ENCODE measurements around the gene MRPL49. TPM values are rescaled to one million over a fixed set of nuclear protein-coding genes. Genes with fewer than 3 reads are reported as not detected.
"Not testable (repeated sequence)": the region's sequence is repeated elsewhere in the genome, so short reads cannot be mapped to it uniquely, and the experiment has no call there.

Gene MRPL49
- total RNA-seq, 4 donors from 2014 or later: 10.5 to 119 (median 60.9) TPM

DNA sequence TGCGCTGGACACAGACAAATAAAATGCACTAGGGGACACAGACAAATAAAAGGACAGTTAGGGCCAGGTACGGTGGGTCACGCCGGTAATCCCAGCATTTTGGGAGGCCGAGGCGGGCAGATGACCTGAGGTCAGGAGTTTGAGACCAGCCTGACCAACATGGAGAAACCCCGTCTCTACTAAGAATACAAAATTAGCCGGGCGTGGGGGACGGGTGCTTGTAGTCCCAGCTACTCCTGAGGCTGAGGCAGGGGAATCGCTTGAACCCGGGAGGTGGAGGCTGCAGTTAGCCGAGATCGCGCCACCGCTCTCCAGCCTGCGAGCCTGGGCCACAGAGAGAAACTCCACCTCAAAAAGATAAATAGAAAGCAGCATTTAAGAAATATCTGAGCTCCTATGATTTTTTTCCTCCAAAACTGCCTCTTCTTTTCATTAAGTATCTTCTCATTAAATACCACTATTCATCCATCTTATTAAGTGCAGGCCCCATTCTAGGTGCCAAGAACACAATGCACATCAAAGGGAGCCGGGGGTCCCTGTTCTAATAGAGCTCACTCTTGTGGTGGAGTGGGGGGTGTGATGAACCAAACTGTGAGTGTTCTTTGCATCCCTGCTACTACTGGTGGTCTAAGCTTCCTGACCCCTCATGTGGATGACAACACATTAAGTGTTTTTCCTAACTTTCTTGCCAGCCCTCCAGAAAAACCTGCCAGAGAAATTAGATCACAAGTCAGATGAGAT lies 3.9 kb upstream of the MRPL49 start:
- peaks cover 26 to 48% (median 34%) of the 10 kb centered on the region in 4 donors for H3K4me1 ChIP-seq
- no peak overlapping the region for H3K4me3 ChIP-seq
- WGBS, 2 donors (ENCODE audit: low coverage in 1 of 2): 67 to 80% methylated on average over 10 to 18 of the region's 18 CpGs
- in situ Hi-C loops (cut with MboI; ENCODE audit: low pct_ligation_motif_present in 1 of 4, low pct_unique_long_range_greater_than_20kb in 1 of 4, low sequenced_read_pairs in 3 of 4) (no loop called here), intact Hi-C loops (cut with DNase I; ENCODE audit: low total_unique reads) (loop anchor here (5.0 kb wide), 1 partner anchor 91 kb away; the partner anchor contains the start of gene SNX15)
- no peaks in the 10 kb centered on the region for H3K27me3 ChIP-seq
- H3K27ac ChIP-seq: peak overlapping the region; percentile 58 to 94 (median 70)
- TF ChIP-seq POLR2AphosphoS5 (IDR thresholded peaks at IDR 0.05): no peak
- no peak for TF ChIP-seq CTCF (IDR thresholded peaks at IDR 0.05)
- no peak for TF ChIP-seq EP300 (IDR thresholded peaks at IDR 0.05; ENCODE audit: low read depth)
- TF ChIP-seq POLR2A (IDR thresholded peaks at IDR 0.05): no peak
- H3K36me3 ChIP-seq: peaks cover 0 to 21% (median 5%) of the 10 kb centered on the region in 4 donors
- no peaks in the 10 kb centered on the region for H3K9me3 ChIP-seq
- DNase-seq: no peak

DNA sequence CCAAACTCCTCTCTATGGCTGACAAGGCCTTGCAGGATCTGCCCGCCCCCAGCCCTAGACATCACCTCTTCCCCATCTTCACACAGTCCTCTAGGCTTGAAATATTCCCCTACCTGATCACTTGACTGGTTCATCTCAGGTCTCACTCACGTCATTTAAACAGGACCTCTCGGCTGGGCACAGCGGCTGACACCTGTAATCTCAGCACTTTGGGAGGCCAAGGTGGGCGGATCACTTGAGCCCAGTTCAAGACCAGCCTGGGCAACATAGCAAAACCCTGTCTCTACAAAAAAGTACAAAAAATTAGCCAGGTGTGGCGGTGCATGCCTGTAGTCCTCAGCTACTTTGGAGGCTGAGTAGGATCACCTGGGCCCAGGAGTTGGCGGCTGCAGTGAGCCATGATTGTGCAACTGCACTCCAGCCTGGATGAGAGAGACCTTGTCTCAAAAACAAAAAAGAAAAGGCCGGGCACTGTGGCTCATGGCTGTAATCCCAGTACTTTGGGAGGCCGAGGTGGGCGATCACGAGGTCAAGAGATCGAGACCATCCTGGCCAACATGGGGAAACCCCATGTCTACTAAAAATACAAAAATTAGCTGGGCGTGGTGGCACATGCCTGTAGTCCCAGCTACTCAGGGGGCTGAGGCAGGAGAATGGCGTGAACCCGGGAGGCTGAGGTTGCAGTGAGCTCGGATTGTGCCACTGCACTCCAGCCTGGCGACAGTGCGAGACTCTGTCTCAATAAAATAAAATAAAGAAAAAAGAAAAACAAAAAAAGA lies 3.0 kb upstream of the MRPL49 start:
- intact Hi-C loops (cut with DNase I; ENCODE audit: low total_unique reads): loop anchor here (5.0 kb wide), 1 partner anchor 92 kb away; the partner anchor contains the start of gene SNX15
- DNase-seq: not testable (repeated sequence)

DNA sequence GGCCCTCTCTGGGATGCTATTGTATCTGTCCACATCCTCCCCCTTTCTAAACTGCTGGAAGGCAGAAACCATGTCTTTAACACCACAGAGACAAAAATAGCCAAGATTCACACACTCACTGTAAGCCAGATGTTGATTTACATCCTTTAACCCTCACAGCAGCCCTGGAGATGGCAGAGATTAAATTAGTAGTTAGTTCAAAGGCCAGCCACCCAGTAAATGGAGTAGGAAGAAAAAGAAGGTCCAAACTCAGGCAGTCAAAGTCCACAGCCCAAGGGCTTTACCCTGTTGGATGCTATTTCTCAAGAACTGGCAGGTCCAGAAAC lies 2.5 kb upstream of the MRPL49 start:
- intact Hi-C loops (cut with DNase I; ENCODE audit: low total_unique reads): loop anchor here (5.0 kb wide), 1 partner anchor 92 kb away; the partner anchor contains the start of gene SNX15
- H3K27ac ChIP-seq: no peak overlapping the region
- no peaks in the 10 kb centered on the region for H3K9me3 ChIP-seq
- DNase-seq: no peak
- peaks cover 0 to 23% (median 5%) of the 10 kb centered on the region in 4 donors for H3K36me3 ChIP-seq
- no peak for TF ChIP-seq EP300 (IDR thresholded peaks at IDR 0.05; ENCODE audit: low read depth)
- TF ChIP-seq CTCF (IDR thresholded peaks at IDR 0.05): no peak
- no peak for TF ChIP-seq POLR2AphosphoS5 (IDR thresholded peaks at IDR 0.05)
- no peak for TF ChIP-seq POLR2A (IDR thresholded peaks at IDR 0.05)
- H3K27me3 ChIP-seq: no peaks in the 10 kb centered on the region
- no peak overlapping the region for H3K4me3 ChIP-seq
- peaks cover 23 to 47% (median 34%) of the 10 kb centered on the region in 4 donors for H3K4me1 ChIP-seq
- in situ Hi-C loops (cut with MboI; ENCODE audit: low pct_ligation_motif_present in 1 of 4, low pct_unique_long_range_greater_than_20kb in 1 of 4, low sequenced_read_pairs in 3 of 4): no loop called here

More for the DNA sequence above, 3.0 kb upstream of the MRPL49 start:
- H3K9me3 ChIP-seq; H3K27me3 ChIP-seq; in situ Hi-C loops (cut with MboI; ENCODE audit: low pct_ligation_motif_present in 1 of 4, low pct_unique_long_range_greater_than_20kb in 1 of 4, low sequenced_read_pairs in 3 of 4); H3K4me3 ChIP-seq: not testable (repeated sequence)
- Histone ChIP-seq H3K4me1 (peaks cover 23 to 47% (median 34%) of the 10 kb centered on the region in 4 donors), H3K36me3 (peaks cover 0 to 21% (median 5%) of the 10 kb centered on the region in 4 donors), H3K27ac (peak overlapping the region in 3 of 4 donors; percentile 58 to 76 (median 64))
- WGBS, 2 donors (ENCODE audit: low coverage in 1 of 2): 88 to 95% methylated on average over 4 to 18 of the region's 18 CpGs

DNA sequence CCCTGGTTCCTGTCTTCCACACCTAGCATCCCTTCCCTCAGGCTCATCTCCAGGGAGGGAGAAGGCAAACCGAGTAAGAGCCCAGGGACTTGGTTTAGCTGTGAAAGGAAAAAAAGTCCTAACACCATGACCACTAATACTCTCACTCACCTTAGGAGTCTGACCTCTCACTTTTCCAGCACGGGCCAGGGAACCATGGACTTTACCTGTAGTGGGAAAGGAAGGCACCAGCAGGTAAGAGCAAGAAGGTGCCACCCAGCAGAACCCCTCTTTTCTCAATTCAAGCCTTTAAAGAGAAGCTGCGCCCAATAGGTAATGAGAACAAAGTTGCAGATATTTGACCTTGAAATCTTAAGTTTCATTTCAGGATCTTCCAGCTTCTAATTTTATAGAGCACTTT lies 1.3 kb upstream of the MRPL49 start:
- no peak for DNase-seq
- Histone ChIP-seq H3K27ac (peak overlapping the region; percentile 89 to 97 (median 96)), H3K9me3 (no peaks in the 10 kb centered on the region), H3K4me3 (peak overlapping the region in 2 of 4 donors; percentile 71 to 94), H3K36me3 (peaks cover 0 to 35% (median 8%) of the 10 kb centered on the region in 4 donors), H3K27me3 (no peaks in the 10 kb centered on the region), H3K4me1 (peaks cover 22 to 43% (median 32%) of the 10 kb centered on the region in 4 donors)
- TF ChIP-seq EP300 (IDR thresholded peaks at IDR 0.05; ENCODE audit: low read depth) (no peak), POLR2AphosphoS5 (IDR thresholded peaks at IDR 0.05) (no peak), CTCF (IDR thresholded peaks at IDR 0.05) (no peak), POLR2A (IDR thresholded peaks at IDR 0.05) (no peak)
- intact Hi-C loops (cut with DNase I; ENCODE audit: low total_unique reads) (no loop called here), in situ Hi-C loops (cut with MboI; ENCODE audit: low pct_ligation_motif_present in 1 of 4, low pct_unique_long_range_greater_than_20kb in 1 of 4, low sequenced_read_pairs in 3 of 4) (no loop called here)
- 69 to 70% methylated on average over 2 to 3 of the region's 3 CpGs for WGBS, 2 donors (ENCODE audit: low coverage in 1 of 2)
